A549 (cell line): ENCODE measurements around the gene PHF23.

Source experiments
- CEBPB ChIP-seq, 2 experiments: fragments of >200 bp in 1 of 2; sonication (Bioruptor Twin) in 1 of 2; formaldehyde crosslinking in 1 of 2; IDR thresholded peaks; 2 replicates each; pipeline ENCODE4 v1.6.1; 2012 to 2016
- ESRRA ChIP-seq: fragments of 150-350 bp; IDR thresholded peaks from 2 replicates; pipeline ENCODE4 v1.6.1; 2014; ENCODE audit warnings: mild to moderate bottlenecking, low read length, borderline replicate concordance
- JUNB ChIP-seq: fragments of >200 bp; sonication (Bioruptor Twin); formaldehyde crosslinking; IDR thresholded peaks from 2 replicates; pipeline ENCODE4 v1.6.1; 2016
- MAZ ChIP-seq: fragments of 150-350 bp; IDR thresholded peaks from 2 replicates; pipeline ENCODE4 v1.6.1; 2014; ENCODE audit warnings: antibody characterized with exemption, low read depth, low read length, borderline replicate concordance
- POLR2A ChIP-seq: IDR thresholded peaks from 2 replicates; pipeline ENCODE4 v1.6.1; 2012; ENCODE audit warnings: mild to moderate bottlenecking, low read length
- RAD21 ChIP-seq, 2 experiments: fragments of >200 bp in 1 of 2; sonication (Bioruptor Twin) in 1 of 2; formaldehyde crosslinking in 1 of 2; IDR thresholded peaks in 1 of 2; conservative IDR thresholded peaks in 1 of 2; 2 replicates in 1 of 2; 3 replicates in 1 of 2; pipeline ENCODE4 v1.6.1; 2012 to 2018; ENCODE audit warnings: inconsistent platforms in 1 of 2
- RARB ChIP-seq: fragments of 250-450 bp; sonication (Bioruptor Pico); IDR thresholded peaks from 2 replicates; pipeline ENCODE4 v1.8.0; 2021; ENCODE audit warnings: mild to moderate bottlenecking, moderate library complexity
- SREBF2 ChIP-seq: fragments of 450-650 bp; IDR thresholded peaks from 2 replicates; pipeline ENCODE4 v1.6.1; 2014; ENCODE audit warnings: mild to moderate bottlenecking, moderate library complexity
- TF ChIP-seq, protein P1 (sequence below): fragments of >200 bp; sonication (Bioruptor Twin); formaldehyde crosslinking; IDR thresholded peaks from 3 replicates; pipeline ENCODE4 v1.5.1; 2016
- TF ChIP-seq, protein P2 (sequence below): fragments of 200-600 bp; sonication (generic); IDR thresholded peaks from 2 replicates; pipeline ENCODE4 v1.6.1; 2016; ENCODE audit warnings: antibody characterized with exemption, mild to moderate bottlenecking, moderate library complexity
- TF ChIP-seq, protein P3 (sequence below): fragments of 450-650 bp; IDR thresholded peaks from 2 replicates; pipeline ENCODE4 v1.6.1; 2014; ENCODE audit warnings: antibody characterized with exemption

DNA sequence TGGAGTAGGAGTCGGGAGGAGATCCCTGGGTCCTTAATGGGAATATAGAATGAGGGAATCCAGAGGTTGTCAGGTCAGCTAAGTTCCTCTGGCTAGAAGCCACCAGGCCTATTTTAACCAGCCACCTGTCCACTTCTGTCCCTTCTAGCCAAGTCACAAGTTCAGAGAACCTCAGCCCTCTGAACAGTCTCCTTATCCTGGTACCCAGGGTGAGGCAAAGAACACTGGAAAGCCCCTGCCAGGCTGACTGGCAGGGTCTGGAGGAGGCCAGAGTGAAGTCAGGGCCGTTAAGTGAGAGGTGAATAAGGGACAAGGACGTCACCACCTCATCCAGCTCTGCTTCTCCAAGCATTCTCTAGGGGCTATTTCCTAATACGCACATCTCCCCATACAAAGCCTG, 9.5 kb upstream of the PHF23 start:
- TF ChIP-seq, protein P1, sequence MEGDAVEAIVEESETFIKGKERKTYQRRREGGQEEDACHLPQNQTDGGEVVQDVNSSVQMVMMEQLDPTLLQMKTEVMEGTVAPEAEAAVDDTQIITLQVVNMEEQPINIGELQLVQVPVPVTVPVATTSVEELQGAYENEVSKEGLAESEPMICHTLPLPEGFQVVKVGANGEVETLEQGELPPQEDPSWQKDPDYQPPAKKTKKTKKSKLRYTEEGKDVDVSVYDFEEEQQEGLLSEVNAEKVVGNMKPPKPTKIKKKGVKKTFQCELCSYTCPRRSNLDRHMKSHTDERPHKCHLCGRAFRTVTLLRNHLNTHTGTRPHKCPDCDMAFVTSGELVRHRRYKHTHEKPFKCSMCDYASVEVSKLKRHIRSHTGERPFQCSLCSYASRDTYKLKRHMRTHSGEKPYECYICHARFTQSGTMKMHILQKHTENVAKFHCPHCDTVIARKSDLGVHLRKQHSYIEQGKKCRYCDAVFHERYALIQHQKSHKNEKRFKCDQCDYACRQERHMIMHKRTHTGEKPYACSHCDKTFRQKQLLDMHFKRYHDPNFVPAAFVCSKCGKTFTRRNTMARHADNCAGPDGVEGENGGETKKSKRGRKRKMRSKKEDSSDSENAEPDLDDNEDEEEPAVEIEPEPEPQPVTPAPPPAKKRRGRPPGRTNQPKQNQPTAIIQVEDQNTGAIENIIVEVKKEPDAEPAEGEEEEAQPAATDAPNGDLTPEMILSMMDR: no peak
- TF ChIP-seq RAD21 (conservative IDR thresholded peaks at IDR 0.05 in 1 of 2, IDR thresholded peaks at IDR 0.05 in 1 of 2) (no peak), CEBPB (IDR thresholded peaks at IDR 0.05) (no peak), POLR2A (no peak), ESRRA (no peak), MAZ (no peak), JUNB (no peak), SREBF2 (no peak), RARB (CRISPR knock-in tag) (no peak)
- TF ChIP-seq, protein P2, sequence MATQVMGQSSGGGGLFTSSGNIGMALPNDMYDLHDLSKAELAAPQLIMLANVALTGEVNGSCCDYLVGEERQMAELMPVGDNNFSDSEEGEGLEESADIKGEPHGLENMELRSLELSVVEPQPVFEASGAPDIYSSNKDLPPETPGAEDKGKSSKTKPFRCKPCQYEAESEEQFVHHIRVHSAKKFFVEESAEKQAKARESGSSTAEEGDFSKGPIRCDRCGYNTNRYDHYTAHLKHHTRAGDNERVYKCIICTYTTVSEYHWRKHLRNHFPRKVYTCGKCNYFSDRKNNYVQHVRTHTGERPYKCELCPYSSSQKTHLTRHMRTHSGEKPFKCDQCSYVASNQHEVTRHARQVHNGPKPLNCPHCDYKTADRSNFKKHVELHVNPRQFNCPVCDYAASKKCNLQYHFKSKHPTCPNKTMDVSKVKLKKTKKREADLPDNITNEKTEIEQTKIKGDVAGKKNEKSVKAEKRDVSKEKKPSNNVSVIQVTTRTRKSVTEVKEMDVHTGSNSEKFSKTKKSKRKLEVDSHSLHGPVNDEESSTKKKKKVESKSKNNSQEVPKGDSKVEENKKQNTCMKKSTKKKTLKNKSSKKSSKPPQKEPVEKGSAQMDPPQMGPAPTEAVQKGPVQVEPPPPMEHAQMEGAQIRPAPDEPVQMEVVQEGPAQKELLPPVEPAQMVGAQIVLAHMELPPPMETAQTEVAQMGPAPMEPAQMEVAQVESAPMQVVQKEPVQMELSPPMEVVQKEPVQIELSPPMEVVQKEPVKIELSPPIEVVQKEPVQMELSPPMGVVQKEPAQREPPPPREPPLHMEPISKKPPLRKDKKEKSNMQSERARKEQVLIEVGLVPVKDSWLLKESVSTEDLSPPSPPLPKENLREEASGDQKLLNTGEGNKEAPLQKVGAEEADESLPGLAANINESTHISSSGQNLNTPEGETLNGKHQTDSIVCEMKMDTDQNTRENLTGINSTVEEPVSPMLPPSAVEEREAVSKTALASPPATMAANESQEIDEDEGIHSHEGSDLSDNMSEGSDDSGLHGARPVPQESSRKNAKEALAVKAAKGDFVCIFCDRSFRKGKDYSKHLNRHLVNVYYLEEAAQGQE: no peak
- TF ChIP-seq, protein P3, sequence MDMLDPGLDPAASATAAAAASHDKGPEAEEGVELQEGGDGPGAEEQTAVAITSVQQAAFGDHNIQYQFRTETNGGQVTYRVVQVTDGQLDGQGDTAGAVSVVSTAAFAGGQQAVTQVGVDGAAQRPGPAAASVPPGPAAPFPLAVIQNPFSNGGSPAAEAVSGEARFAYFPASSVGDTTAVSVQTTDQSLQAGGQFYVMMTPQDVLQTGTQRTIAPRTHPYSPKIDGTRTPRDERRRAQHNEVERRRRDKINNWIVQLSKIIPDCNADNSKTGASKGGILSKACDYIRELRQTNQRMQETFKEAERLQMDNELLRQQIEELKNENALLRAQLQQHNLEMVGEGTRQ: no peak
